ENCODE data around the gene ERICH4.
"Not testable (repeated sequence)": the region's sequence is repeated elsewhere in the genome, so short reads cannot be mapped to it uniquely, and the experiment has no call there.

The ERICH4 gene

DNA sequence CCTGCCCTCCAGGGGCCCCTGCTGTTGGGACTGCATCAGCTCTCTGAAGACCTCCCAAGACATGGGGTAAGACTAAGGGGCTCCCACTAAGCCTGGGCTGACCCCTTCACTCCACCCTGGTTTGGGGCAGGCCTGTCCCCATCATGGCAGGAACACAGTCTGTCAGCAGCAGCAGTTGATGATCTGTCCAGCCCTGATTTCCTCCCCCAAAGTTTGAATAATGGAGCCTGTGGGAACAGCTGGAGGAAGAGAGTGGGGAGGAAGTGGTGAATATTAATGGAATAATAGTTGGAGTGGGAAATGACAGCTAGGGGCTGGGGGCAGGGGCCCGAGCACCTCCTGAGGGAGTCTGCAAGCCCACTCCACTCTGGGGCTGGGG lies 14.5 kb upstream of the ERICH4 start:
- DNase-seq (ENCODE audit: low read depth): no peak
- TF ChIP-seq CTCF (conservative IDR thresholded peaks at IDR 0.05; ENCODE audit: low read length): no peak
- peak overlapping the region; percentile 65 for H3K4me3 ChIP-seq (ENCODE audit: low read length)

DNA sequence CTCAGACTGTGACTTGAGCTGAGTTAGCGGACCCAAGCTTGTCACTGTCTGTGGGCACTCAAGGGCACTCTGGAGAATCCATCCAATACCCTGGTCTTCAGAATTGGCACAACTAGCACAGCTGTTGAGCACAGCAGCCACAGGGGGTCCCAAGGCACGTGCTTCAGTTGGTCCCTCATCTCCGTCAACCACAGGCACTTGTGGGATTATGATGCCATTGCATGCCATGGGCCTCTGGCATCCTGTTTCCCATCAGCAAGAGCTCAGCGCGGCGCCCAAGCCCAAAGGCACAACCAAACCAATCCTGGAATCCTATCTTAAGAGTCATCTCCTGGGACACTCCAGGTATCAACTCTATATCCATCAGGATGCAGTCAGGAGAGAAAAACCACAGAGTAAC lies 12.0 kb upstream of the ERICH4 start:
- no peak for TF ChIP-seq CTCF (conservative IDR thresholded peaks at IDR 0.05; ENCODE audit: low read length)
- DNase-seq (ENCODE audit: low read depth): peak; percentile 30
- no peak overlapping the region for H3K4me3 ChIP-seq (ENCODE audit: low read length)

GRCh38 chr19:41431426-41432386 lies 11.2 kb upstream of the ERICH4 start:
- TF ChIP-seq CTCF (conservative IDR thresholded peaks at IDR 0.05; ENCODE audit: low read length): peak; percentile 49
- DNase-seq (ENCODE audit: low read depth): peak; percentile 54
- H3K4me3 ChIP-seq (ENCODE audit: low read length): no peak overlapping the region

GRCh38 chr19:41433171-41433570 lies 9.8 kb upstream of the ERICH4 start:
- no peak for DNase-seq (ENCODE audit: low read depth)
- H3K4me3 ChIP-seq (ENCODE audit: low read length): no peak overlapping the region
- TF ChIP-seq CTCF (conservative IDR thresholded peaks at IDR 0.05; ENCODE audit: low read length): no peak

DNA sequence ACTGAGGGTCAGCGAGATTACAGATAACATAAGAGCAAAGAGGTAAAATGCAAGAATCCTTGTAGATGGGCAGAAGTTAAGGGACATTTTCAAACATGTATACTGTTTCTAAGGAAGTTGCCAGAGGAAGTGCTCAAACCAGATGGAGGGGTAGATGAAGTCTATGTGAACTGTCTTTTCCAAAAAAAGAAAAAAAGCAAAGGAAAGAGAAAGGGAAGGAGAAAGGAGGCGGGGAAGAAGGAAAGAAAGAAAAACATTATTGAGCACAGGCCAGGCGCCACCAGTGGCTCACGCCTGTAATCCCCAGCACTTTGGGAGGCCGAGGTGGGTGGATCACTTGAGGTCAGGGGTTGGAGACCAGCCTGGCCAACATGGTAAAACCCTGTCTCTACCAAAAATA lies 8.5 kb upstream of the ERICH4 start:
- no peak for TF ChIP-seq CTCF (conservative IDR thresholded peaks at IDR 0.05; ENCODE audit: low read length)
- no peak for DNase-seq (ENCODE audit: low read depth)
- no peak overlapping the region for H3K4me3 ChIP-seq (ENCODE audit: low read length)

- not testable (repeated sequence) for DNase-seq (ENCODE audit: low read depth); H3K4me3 ChIP-seq (ENCODE audit: low read length)
These were observed 7.6 kb upstream of the ERICH4 start for GRCh38 chr19:41435376-41435775.

GRCh38 chr19:41435936-41436673 lies 6.9 kb upstream of the ERICH4 start:
- no peak overlapping the region for H3K4me3 ChIP-seq (ENCODE audit: low read length)
- no peak for TF ChIP-seq CTCF (conservative IDR thresholded peaks at IDR 0.05; ENCODE audit: low read length)
- no peak for DNase-seq (ENCODE audit: low read depth)
